D721Med (cell line): Measurements from ENCODE around the gene NPLOC4.

ENCODE experiments used
- DNase-seq: peaks from one replicate; pipeline ENCODE4 v3.0.0; 2011; ENCODE audit warnings: low spot score; ENCODE audit not compliant: insufficient read length
- FAIRE-seq: peaks from 2 replicates; lab custom pipeline; 2011; peaks lifted over from hg19 to GRCh38; lab: Jason Lieb, UNC
- CTCF ChIP-seq: IDR thresholded peaks from 2 replicates; pipeline ENCODE4 v1.5.1; 2012; ENCODE audit warnings: mild to moderate bottlenecking, control low read depth; ENCODE audit not compliant: insufficient read depth; ENCODE audit errors: missing control alignments

NPLOC4 gene

GRCh38 chr17:81558941-81559806 lies 77.7 kb downstream of the NPLOC4 start:
- no peak for DNase-seq
- FAIRE-seq: no peak
- TF ChIP-seq CTCF: no peak

DNA sequence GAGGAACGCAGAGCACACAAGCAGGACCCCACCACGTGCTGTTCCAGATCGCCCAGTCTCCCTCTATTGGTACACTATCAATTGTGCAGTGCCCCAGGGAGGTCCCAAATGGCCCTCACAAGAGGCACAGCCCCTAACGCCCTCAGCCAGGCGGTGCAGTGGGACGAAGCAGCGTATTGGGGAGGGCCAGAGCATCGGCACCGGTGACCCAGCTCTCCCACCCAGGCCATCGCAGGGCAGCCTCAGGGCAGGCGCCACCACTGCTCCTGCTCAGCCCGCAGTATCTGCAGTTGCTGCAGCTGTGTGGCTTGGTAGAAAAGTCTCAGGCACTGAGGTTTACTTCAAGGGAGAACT lies 78.8 kb downstream of the NPLOC4 start:
- no peak for DNase-seq
- no peak for TF ChIP-seq CTCF
- no peak for FAIRE-seq

DNA sequence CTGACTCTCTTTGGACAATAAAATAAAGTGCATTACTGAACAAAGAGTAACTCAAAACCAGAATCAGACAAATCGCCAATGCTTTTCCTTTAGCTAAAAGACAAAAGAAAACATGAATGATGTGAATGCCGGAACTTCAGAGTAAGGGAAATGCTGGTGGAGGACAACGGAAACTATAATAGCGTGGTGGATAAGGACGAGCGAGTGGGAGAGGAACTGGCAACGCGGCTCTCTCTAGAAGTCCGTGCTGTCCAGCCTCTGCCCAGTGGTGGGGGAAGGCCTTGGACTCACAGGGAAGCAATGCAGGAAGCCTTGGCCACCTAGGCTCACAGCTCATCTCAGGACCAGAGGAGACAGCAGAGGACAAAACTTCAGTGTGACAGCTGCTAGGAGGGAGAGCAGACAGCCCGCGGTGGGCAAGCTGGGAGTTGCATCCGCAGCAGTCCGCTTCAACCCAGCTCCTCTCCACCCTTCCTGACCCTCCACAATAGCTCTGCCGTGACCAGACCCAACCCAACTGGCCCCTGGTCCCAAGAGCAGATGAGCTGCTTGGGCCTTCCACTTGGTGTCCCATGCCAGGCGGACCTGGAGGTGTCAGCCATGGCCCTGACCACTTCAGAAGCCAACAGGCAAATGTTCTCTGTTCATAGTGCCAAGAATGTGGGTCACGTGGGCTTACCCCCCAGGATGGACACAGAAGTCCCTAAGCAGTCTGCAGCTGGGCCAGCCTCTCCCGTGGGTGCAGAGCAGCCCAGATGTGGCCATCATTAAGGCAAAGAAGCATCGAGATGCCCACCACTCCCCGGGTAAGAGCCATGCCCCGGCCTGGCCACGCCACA lies 79.4 kb downstream of the NPLOC4 start:
- no peak for TF ChIP-seq CTCF
- FAIRE-seq (no peak), DNase-seq (no peak)

- DNase-seq: no peak
- no peak for TF ChIP-seq CTCF
These were observed 80.0 kb downstream of the NPLOC4 start for GRCh38 chr17:81556863-81557262.

GRCh38 chr17:81556175-81556691 lies 80.7 kb downstream of the NPLOC4 start:
- no peak for TF ChIP-seq CTCF
- no peak for FAIRE-seq
- DNase-seq: no peak

More at GRCh38 chr17:81556863-81557262, 80.0 kb downstream of the NPLOC4 start:
- FAIRE-seq: no peak

GRCh38 chr17:81553616-81554181 lies 83.2 kb downstream of the NPLOC4 start:
- no peak for DNase-seq
- no peak for FAIRE-seq
- no peak for TF ChIP-seq CTCF
